Right lung (tissue), 5 donors: ENCODE results near the gene DENND4C. TPM values are rescaled to one million over a fixed set of nuclear protein-coding genes. Genes with fewer than 3 reads are reported as not detected.
A peak's percentile ranks its signal among the peaks of the same experiment; 100 is the strongest.
"Not testable (repeated sequence)": the region's sequence is repeated elsewhere in the genome, so short reads cannot be mapped to it uniquely, and the experiment has no call there.

ENCODE experiments used
- DNase-seq, 2 donors: peaks; one replicate each; pipeline ENCODE4 v3.0.0-alpha.2; 2013
- polyA plus RNA-seq, 5 donors: library from polyadenylated mRNA; unstranded; fragments of 120-200 nt; gene quantifications; one replicate each; pipeline versions ENCODE4 v1.2.1 to v1.2.3, GENCODE V29; 2013; ENCODE audit warnings: inconsistent platforms in 1 of 5, low replicate concordance in 1 of 5; ENCODE audit not compliant: insufficient read length in 5 of 5, insufficient read depth in 1 of 5

The DENND4C gene
- polyA plus RNA-seq, 5 donors, result 30.9 to 62.3 (median 51.9) TPM

- DNase-seq, result no peak
Observed at GRCh38 chr9:19221326-19221725, 9.2 kb upstream of the DENND4C start.

- DNase-seq, result no peak
Observed at GRCh38 chr9:19223724-19224123, 6.8 kb upstream of the DENND4C start.

- no peak for DNase-seq
Observed at GRCh38 chr9:19224563-19224962, 5.9 kb upstream of the DENND4C start.

- DNase-seq, result peak in 1 of 2 donors; percentile 86
Observed at GRCh38 chr9:19229595-19230354, 718 bp upstream of the DENND4C start.

- DNase-seq, result no peak
Observed at GRCh38 chr9:19231126-19231903, 822 bp downstream of the DENND4C start.

- DNase-seq, result no peak
Observed at GRCh38 chr9:19231904-19232822, 1.7 kb downstream of the DENND4C start.

- DNase-seq, result no peak
Observed at GRCh38 chr9:19232823-19233194, 2.3 kb downstream of the DENND4C start.

GRCh38 chr9:19233344-19233743 lies 2.9 kb downstream of the DENND4C start:
- no peak for DNase-seq

GRCh38 chr9:19239955-19240354 lies 9.5 kb downstream of the DENND4C start:
- no peak for DNase-seq

GRCh38 chr9:19241728-19242127 lies 11.2 kb downstream of the DENND4C start:
- no peak for DNase-seq

GRCh38 chr9:19243366-19244033 lies 13.0 kb downstream of the DENND4C start:
- DNase-seq, result no peak

GRCh38 chr9:19246891-19247290 lies 16.4 kb downstream of the DENND4C start:
- DNase-seq, result no peak

- DNase-seq, result no peak
Observed at GRCh38 chr9:19247420-19247819, 16.9 kb downstream of the DENND4C start.

- not testable (repeated sequence) for DNase-seq
Observed at GRCh38 chr9:19250346-19250745, 19.9 kb downstream of the DENND4C start.

- not testable (repeated sequence) for DNase-seq
Observed at GRCh38 chr9:19251203-19251602, 20.7 kb downstream of the DENND4C start.

- not testable (repeated sequence) for DNase-seq
Observed at GRCh38 chr9:19251622-19252021, 21.1 kb downstream of the DENND4C start.

- no peak for DNase-seq
Observed at GRCh38 chr9:19252174-19252884, 21.8 kb downstream of the DENND4C start.

GRCh38 chr9:19252885-19253219 lies 22.4 kb downstream of the DENND4C start:
- no peak for DNase-seq

GRCh38 chr9:19255112-19255511 lies 24.6 kb downstream of the DENND4C start:
- no peak for DNase-seq

GRCh38 chr9:19255821-19256220 lies 25.3 kb downstream of the DENND4C start:
- no peak for DNase-seq
